ENCODE data around the gene POLD3. TPM values are rescaled to one million over a fixed set of nuclear protein-coding genes. Genes with fewer than 3 reads are reported as not detected.
A peak's percentile ranks its signal among the peaks of the same experiment; 100 is the strongest.

Gene POLD3
- total RNA-seq, 5 donors from 2014 or later (not counting 1 experiment from before 2014, with no cell fraction given), result 10.8 to 16.2 (median 14.3) TPM

GRCh38 chr11:74683279-74683871, 91.0 kb downstream of the POLD3 start:
- Mint-ChIP-seq H3K27me3 (peaks cover 31 to 38% of the 10 kb centered on the region in 2 donors), H3K27ac (no peak overlapping the region), H3K4me3 (peak overlapping the region in 1 of 3 donors; percentile 27), H3K36me3 (peaks cover 3% of the 10 kb centered on the region), H3K4me1 (peaks cover 0 to 5% (median 1%) of the 10 kb centered on the region in 3 donors), H3K9me3 (no peaks in the 10 kb centered on the region)
- Histone ChIP-seq H3K36me3 (ENCODE audit: control insufficient read depth in 2 of 2, extremely low read depth in 1 of 2, insufficient read depth in 1 of 2, low read length in 1 of 2) (no peaks in the 10 kb centered on the region), H3K27me3 (replicated peaks in 1 of 2; ENCODE audit: control insufficient read depth in 2 of 2, extremely low read depth in 1 of 2, insufficient read depth in 2 of 2, low read length in 1 of 2) (peaks cover 3 to 41% of the 10 kb centered on the region in 2 experiments), H3K9me3 (no peaks in the 10 kb centered on the region), H3K4me1 (ENCODE audit: control insufficient read depth in 1 of 2, extremely low read depth in 1 of 2, insufficient read depth in 2 of 2, low read length in 2 of 2) (no peaks in the 10 kb centered on the region), H3K27ac (ENCODE audit: low read length) (no peak overlapping the region), H3K4me3 (ENCODE audit: control insufficient read depth in 1 of 2, extremely low read depth in 1 of 2, low read length in 1 of 2) (no peak overlapping the region)
- DNase-seq, result no peak
- CTCF ChIA-PET, result no interaction called here
- 9% methylated on average over 45 of the region's 59 CpGs for WGBS (ENCODE audit: insufficient coverage)
- ATAC-seq (replicated peaks in 1 of 4), result no peak
- POLR2A ChIA-PET, result interaction anchor here in 1 of 2 donors (0.6 kb wide), 1 partner anchor 784 kb away, joined by 4 read pairs; no protein-coding TSS in a partner anchor

DNA sequence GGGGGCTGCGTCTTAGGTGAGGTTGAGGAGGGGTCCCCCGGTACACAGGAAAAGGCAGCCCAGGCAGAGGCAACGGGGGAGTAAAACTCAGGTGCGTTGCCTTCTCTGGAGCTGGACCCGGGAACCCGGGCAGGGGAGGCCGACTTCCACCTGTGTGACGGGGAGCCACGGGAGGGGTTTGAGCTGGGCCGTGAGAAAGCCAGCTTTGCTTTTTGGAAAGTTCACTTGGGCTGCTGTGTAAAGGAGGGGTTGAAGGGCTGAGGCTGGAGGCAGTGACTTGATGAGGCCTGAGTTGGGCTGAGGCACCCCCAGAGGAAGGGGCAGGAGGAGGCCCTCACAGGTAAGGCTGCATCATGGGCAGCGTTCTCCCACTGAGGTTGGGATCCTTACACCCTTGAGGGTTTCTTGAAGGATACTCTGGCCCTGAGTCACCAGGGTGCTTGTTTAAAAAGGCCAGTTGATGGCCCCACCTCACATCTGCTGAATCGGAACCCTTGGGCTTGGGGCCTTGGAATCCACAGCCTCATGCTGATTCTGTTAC, 91.6 kb downstream of the POLD3 start:
- H3K4me3 Mint-ChIP-seq, result peak overlapping the region in 1 of 3 donors; percentile 27

GRCh38 chr11:74684661-74685060, 92.3 kb downstream of the POLD3 start:
- Histone ChIP-seq H3K4me1 (ENCODE audit: control insufficient read depth in 1 of 2, extremely low read depth in 1 of 2, insufficient read depth in 2 of 2, low read length in 2 of 2) (no peaks in the 10 kb centered on the region), H3K27me3 (replicated peaks in 1 of 2; ENCODE audit: control insufficient read depth in 2 of 2, extremely low read depth in 1 of 2, insufficient read depth in 2 of 2, low read length in 1 of 2) (peaks cover 3 to 41% of the 10 kb centered on the region in 2 experiments), H3K36me3 (ENCODE audit: control insufficient read depth in 2 of 2, extremely low read depth in 1 of 2, insufficient read depth in 1 of 2, low read length in 1 of 2) (no peaks in the 10 kb centered on the region), H3K9me3 (no peaks in the 10 kb centered on the region), H3K4me3 (ENCODE audit: control insufficient read depth in 1 of 2, extremely low read depth in 1 of 2, low read length in 1 of 2) (no peak overlapping the region), H3K27ac (ENCODE audit: low read length) (no peak overlapping the region)
- no peak for DNase-seq
- Mint-ChIP-seq H3K27me3 (peaks cover 32 to 38% of the 10 kb centered on the region in 2 donors), H3K4me3 (no peak overlapping the region), H3K36me3 (peaks cover 3% of the 10 kb centered on the region), H3K9me3 (no peaks in the 10 kb centered on the region), H3K4me1 (peaks cover 0 to 7% (median 1%) of the 10 kb centered on the region in 3 donors), H3K27ac (no peak overlapping the region)
- 58% methylated on average over 1 of the region's 1 CpG for WGBS (ENCODE audit: insufficient coverage)
- no peak for ATAC-seq (replicated peaks in 1 of 4)
- ChIA-PET CTCF (interaction anchor here in 1 of 2 donors (0.6 kb wide), 1 partner anchor 338 kb away, joined by 5 read pairs; no protein-coding TSS in a partner anchor), POLR2A (no interaction called here)

More for the DNA sequence above, 91.6 kb downstream of the POLD3 start:
- no peak overlapping the region for H3K27ac ChIP-seq (ENCODE audit: low read length)
- H3K4me3 ChIP-seq (ENCODE audit: control insufficient read depth in 1 of 2, extremely low read depth in 1 of 2, low read length in 1 of 2), result no peak overlapping the region
- peaks cover 3 to 41% of the 10 kb centered on the region in 2 experiments for H3K27me3 ChIP-seq (replicated peaks in 1 of 2; ENCODE audit: control insufficient read depth in 2 of 2, extremely low read depth in 1 of 2, insufficient read depth in 2 of 2, low read length in 1 of 2)
- no peak for ATAC-seq (replicated peaks in 1 of 4)
- no peak overlapping the region for H3K27ac Mint-ChIP-seq
- H3K36me3 Mint-ChIP-seq, result peaks cover 3% of the 10 kb centered on the region
- POLR2A ChIA-PET, result interaction anchor here in 1 of 2 donors (0.6 kb wide), 1 partner anchor 784 kb away, joined by 4 read pairs; no protein-coding TSS in a partner anchor
- no peaks in the 10 kb centered on the region for H3K36me3 ChIP-seq (ENCODE audit: control insufficient read depth in 2 of 2, extremely low read depth in 1 of 2, insufficient read depth in 1 of 2, low read length in 1 of 2)
- no peaks in the 10 kb centered on the region for H3K4me1 ChIP-seq (ENCODE audit: control insufficient read depth in 1 of 2, extremely low read depth in 1 of 2, insufficient read depth in 2 of 2, low read length in 2 of 2)
- CTCF ChIA-PET, result interaction anchor here in 1 of 2 donors (0.6 kb wide), 1 partner anchor 338 kb away, joined by 5 read pairs; no protein-coding TSS in a partner anchor
- H3K9me3 ChIP-seq, result no peaks in the 10 kb centered on the region
- H3K27me3 Mint-ChIP-seq, result peaks cover 32 to 38% of the 10 kb centered on the region in 2 donors
- H3K4me1 Mint-ChIP-seq, result peaks cover 0 to 7% (median 1%) of the 10 kb centered on the region in 3 donors
- DNase-seq, result no peak
- no peaks in the 10 kb centered on the region for H3K9me3 Mint-ChIP-seq
- 76% methylated on average over 12 of the region's 12 CpGs for WGBS (ENCODE audit: insufficient coverage)

- Mint-ChIP-seq H3K36me3 (peaks cover 3% of the 10 kb centered on the region), H3K27ac (no peak overlapping the region), H3K27me3 (peaks cover 27 to 33% of the 10 kb centered on the region in 2 donors), H3K9me3 (no peaks in the 10 kb centered on the region), H3K4me1 (peaks cover 0 to 7% (median 1%) of the 10 kb centered on the region in 3 donors), H3K4me3 (no peak overlapping the region)
- DNase-seq, result no peak
- Histone ChIP-seq H3K36me3 (ENCODE audit: control insufficient read depth in 2 of 2, extremely low read depth in 1 of 2, insufficient read depth in 1 of 2, low read length in 1 of 2) (no peaks in the 10 kb centered on the region), H3K27ac (ENCODE audit: low read length) (no peak overlapping the region), H3K4me3 (ENCODE audit: control insufficient read depth in 1 of 2, extremely low read depth in 1 of 2, low read length in 1 of 2) (no peak overlapping the region), H3K27me3 (replicated peaks in 1 of 2; ENCODE audit: control insufficient read depth in 2 of 2, extremely low read depth in 1 of 2, insufficient read depth in 2 of 2, low read length in 1 of 2) (peaks cover 3 to 41% of the 10 kb centered on the region in 2 experiments), H3K4me1 (ENCODE audit: control insufficient read depth in 1 of 2, extremely low read depth in 1 of 2, insufficient read depth in 2 of 2, low read length in 2 of 2) (no peaks in the 10 kb centered on the region), H3K9me3 (no peaks in the 10 kb centered on the region)
- CTCF ChIA-PET, result no interaction called here
- no peak for ATAC-seq (replicated peaks in 1 of 4)
- POLR2A ChIA-PET, result no interaction called here
Measured at GRCh38 chr11:74685338-74685737, 93.0 kb downstream of the POLD3 start.

DNA sequence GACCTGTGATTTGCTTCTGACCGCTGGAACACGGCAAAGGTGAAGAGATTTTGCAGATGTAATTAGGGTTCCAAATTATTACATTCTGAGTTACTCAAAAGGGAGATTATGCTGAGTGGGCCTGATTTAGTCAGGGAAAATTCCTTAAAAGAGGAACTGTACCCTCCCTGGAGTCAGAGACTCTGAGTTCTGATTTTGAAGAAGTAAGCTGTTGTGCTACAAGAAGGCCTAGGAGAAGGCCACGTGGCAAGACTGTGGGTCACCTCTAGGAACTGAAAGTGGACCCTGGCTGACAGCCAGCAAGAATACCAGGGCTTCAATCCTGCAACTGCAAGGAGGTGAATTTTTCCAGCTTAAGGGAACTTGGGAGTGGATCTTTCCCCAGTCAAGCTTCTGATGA, 93.5 kb downstream of the POLD3 start:
- H3K27ac ChIP-seq (ENCODE audit: low read length), result no peak overlapping the region
- ChIA-PET POLR2A (no interaction called here), CTCF (no interaction called here)
- no peaks in the 10 kb centered on the region for H3K9me3 Mint-ChIP-seq
- no peak for DNase-seq
- H3K4me3 ChIP-seq (ENCODE audit: control insufficient read depth in 1 of 2, extremely low read depth in 1 of 2, low read length in 1 of 2), result no peak overlapping the region
- H3K4me1 Mint-ChIP-seq, result peaks cover 0 to 7% (median 1%) of the 10 kb centered on the region in 3 donors
- peaks cover 3% of the 10 kb centered on the region for H3K36me3 Mint-ChIP-seq
- no peak overlapping the region for H3K27ac Mint-ChIP-seq
- H3K36me3 ChIP-seq (ENCODE audit: control insufficient read depth in 2 of 2, extremely low read depth in 1 of 2, insufficient read depth in 1 of 2, low read length in 1 of 2), result no peaks in the 10 kb centered on the region
- peaks cover 3 to 38% of the 10 kb centered on the region in 2 experiments for H3K27me3 ChIP-seq (replicated peaks in 1 of 2; ENCODE audit: control insufficient read depth in 2 of 2, extremely low read depth in 1 of 2, insufficient read depth in 2 of 2, low read length in 1 of 2)
- no peak overlapping the region for H3K4me3 Mint-ChIP-seq
- whole genome bisulfite sequencing (ENCODE audit: insufficient coverage), result 58% methylated on average over 1 of the region's 3 CpGs
- H3K27me3 Mint-ChIP-seq, result peaks cover 23 to 33% of the 10 kb centered on the region in 2 donors
- H3K4me1 ChIP-seq (ENCODE audit: control insufficient read depth in 1 of 2, extremely low read depth in 1 of 2, insufficient read depth in 2 of 2, low read length in 2 of 2), result no peaks in the 10 kb centered on the region
- no peaks in the 10 kb centered on the region for H3K9me3 ChIP-seq
- ATAC-seq (replicated peaks in 1 of 4), result no peak

DNA sequence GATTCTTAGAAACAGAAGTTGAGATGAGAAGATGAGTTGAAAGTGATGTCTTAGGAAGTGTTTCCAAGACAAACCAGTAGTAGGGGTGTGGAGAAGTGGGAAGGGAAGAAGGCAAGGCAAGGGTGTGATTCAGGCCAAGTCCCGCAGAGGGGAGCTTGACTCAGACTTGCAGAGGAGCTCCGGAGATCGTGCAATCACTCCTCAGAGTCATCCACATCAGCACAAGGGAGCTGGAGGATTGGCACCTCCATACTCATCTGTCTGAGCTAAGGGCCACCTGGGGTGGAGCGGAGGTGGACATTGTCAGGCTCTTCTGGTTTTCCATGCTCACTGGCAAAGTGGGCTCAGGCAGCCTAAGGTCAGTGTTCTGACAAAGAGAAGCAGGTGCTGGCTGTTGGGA, 94.4 kb downstream of the POLD3 start:
- Histone ChIP-seq H3K4me3 (ENCODE audit: control insufficient read depth in 1 of 2, extremely low read depth in 1 of 2, low read length in 1 of 2) (no peak overlapping the region), H3K9me3 (no peaks in the 10 kb centered on the region), H3K27me3 (replicated peaks in 1 of 2; ENCODE audit: control insufficient read depth in 2 of 2, extremely low read depth in 1 of 2, insufficient read depth in 2 of 2, low read length in 1 of 2) (peaks cover 3 to 29% of the 10 kb centered on the region in 2 experiments), H3K4me1 (ENCODE audit: control insufficient read depth in 1 of 2, extremely low read depth in 1 of 2, insufficient read depth in 2 of 2, low read length in 2 of 2) (no peaks in the 10 kb centered on the region), H3K36me3 (ENCODE audit: control insufficient read depth in 2 of 2, extremely low read depth in 1 of 2, insufficient read depth in 1 of 2, low read length in 1 of 2) (no peaks in the 10 kb centered on the region), H3K27ac (ENCODE audit: low read length) (no peak overlapping the region)
- peaks cover 0 to 7% (median 1%) of the 10 kb centered on the region in 3 donors for H3K4me1 Mint-ChIP-seq
- H3K36me3 Mint-ChIP-seq, result peaks cover 3% of the 10 kb centered on the region
- H3K9me3 Mint-ChIP-seq, result no peaks in the 10 kb centered on the region
- H3K4me3 Mint-ChIP-seq, result no peak overlapping the region
- H3K27ac Mint-ChIP-seq, result no peak overlapping the region
- H3K27me3 Mint-ChIP-seq, result peaks cover 19 to 26% of the 10 kb centered on the region in 2 donors
- ATAC-seq (replicated peaks in 1 of 4), result no peak
- DNase-seq, result no peak
- ChIA-PET CTCF (interaction anchor here in 1 of 2 donors (0.6 kb wide), 1 partner anchor 97 kb away, joined by 3 read pairs; no protein-coding TSS in a partner anchor), POLR2A (no interaction called here)
- 68% methylated on average over 2 of the region's 4 CpGs for WGBS (ENCODE audit: insufficient coverage)

Data from T-cell (primary cell).